ENCODE measurements around the gene ST8SIA2.

- TF ChIP-seq, protein P1, sequence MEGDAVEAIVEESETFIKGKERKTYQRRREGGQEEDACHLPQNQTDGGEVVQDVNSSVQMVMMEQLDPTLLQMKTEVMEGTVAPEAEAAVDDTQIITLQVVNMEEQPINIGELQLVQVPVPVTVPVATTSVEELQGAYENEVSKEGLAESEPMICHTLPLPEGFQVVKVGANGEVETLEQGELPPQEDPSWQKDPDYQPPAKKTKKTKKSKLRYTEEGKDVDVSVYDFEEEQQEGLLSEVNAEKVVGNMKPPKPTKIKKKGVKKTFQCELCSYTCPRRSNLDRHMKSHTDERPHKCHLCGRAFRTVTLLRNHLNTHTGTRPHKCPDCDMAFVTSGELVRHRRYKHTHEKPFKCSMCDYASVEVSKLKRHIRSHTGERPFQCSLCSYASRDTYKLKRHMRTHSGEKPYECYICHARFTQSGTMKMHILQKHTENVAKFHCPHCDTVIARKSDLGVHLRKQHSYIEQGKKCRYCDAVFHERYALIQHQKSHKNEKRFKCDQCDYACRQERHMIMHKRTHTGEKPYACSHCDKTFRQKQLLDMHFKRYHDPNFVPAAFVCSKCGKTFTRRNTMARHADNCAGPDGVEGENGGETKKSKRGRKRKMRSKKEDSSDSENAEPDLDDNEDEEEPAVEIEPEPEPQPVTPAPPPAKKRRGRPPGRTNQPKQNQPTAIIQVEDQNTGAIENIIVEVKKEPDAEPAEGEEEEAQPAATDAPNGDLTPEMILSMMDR (IDR thresholded peaks at IDR 0.05; ENCODE audit: poor library complexity): no peak
- no peak for TF ChIP-seq EZH2 (IDR thresholded peaks at IDR 0.05; ENCODE audit: borderline replicate concordance)
These were observed 16.4 kb upstream of the ST8SIA2 start for GRCh38 chr15:92377083-92377789.

Measured in hepatocyte (in vitro differentiated cells).